Vagina (tissue), 2 donors: Measurements from ENCODE around the gene FKBP7. TPM values are rescaled to one million over a fixed set of nuclear protein-coding genes. Genes with fewer than 3 reads are reported as not detected.
A peak's percentile ranks its signal among the peaks of the same experiment; 100 is the strongest.

ENCODE experiments used
- DNase-seq, 2 donors: peaks; one replicate each; pipeline ENCODE4 v3.0.0-alpha.2; 2017; ENCODE audit errors: extremely low spot score in 2 of 2
- H3K27ac ChIP-seq: fragments of 200-600 bp; sonication (generic); one replicate; pipeline ENCODE4 v1.5.1; 2019
- H3K27me3 ChIP-seq: fragments of 200-600 bp; sonication (generic); one replicate; pipeline ENCODE4 v1.5.1; 2019
- H3K36me3 ChIP-seq, 2 donors: fragments of 200-600 bp; sonication (generic); one replicate each; pipeline ENCODE4 v1.5.1; 2017 to 2019
- H3K4me1 ChIP-seq: fragments of 200-600 bp; sonication (generic); one replicate; pipeline ENCODE4 v1.5.1; 2019
- H3K4me3 ChIP-seq, 2 donors: fragments of 200-600 bp; sonication (generic); 1 replicate in 1 of 2; 2 replicates in 1 of 2; pipeline ENCODE4 v1.5.1; 2016 to 2019
- H3K9me3 ChIP-seq: fragments of 200-600 bp; sonication (generic); one replicate; pipeline ENCODE4 v1.5.1; 2019
- CTCF ChIP-seq, 3 experiments: fragments of 450-650 bp in 2 of 3; fragments of 200-600 bp in 1 of 3; sonication (generic) in 1 of 3; IDR thresholded peaks; one replicate each; pipeline ENCODE4 v1.5.1; 2017 to 2019; ENCODE audit warnings: antibody characterized with exemption in 3 of 3, mild to moderate bottlenecking in 2 of 3, moderate library complexity in 2 of 3
- POLR2A ChIP-seq, 2 donors: fragments of 450-650 bp; IDR thresholded peaks; one replicate each; pipeline ENCODE4 v1.6.1; 2017; ENCODE audit warnings: antibody characterized with exemption in 2 of 2, mild to moderate bottlenecking in 2 of 2, moderate library complexity in 2 of 2
- POLR2AphosphoS5 ChIP-seq, 2 donors: sonication (generic); formaldehyde crosslinking; IDR thresholded peaks; one replicate each; pipeline ENCODE4 v1.9.0; 2017; ENCODE audit warnings: antibody characterized with exemption in 2 of 2, mild to moderate bottlenecking in 2 of 2, low read depth in 1 of 2; ENCODE audit not compliant: insufficient read depth in 1 of 2
- intact Hi-C: fragments of 100-400 bp; cut with DNase I; formaldehyde crosslinking; loops from one replicate; pipeline ENCODE4 v1.15.1; 2023
- total RNA-seq: library from RNA; depleted of rRNA; stranded (reverse); fragments of >200 nt; gene quantifications from one replicate; pipeline ENCODE4 v1.2.3, GENCODE V29; 2016

Gene FKBP7
- total RNA-seq, 1 donor from 2014 or later, result 30.9 TPM

- Histone ChIP-seq H3K4me1 (peaks cover 6% of the 10 kb centered on the region), H3K27ac (no peak overlapping the region), H3K4me3 (no peak overlapping the region), H3K9me3 (no peaks in the 10 kb centered on the region), H3K27me3 (no peaks in the 10 kb centered on the region), H3K36me3 (no peaks in the 10 kb centered on the region)
- no peak for DNase-seq
- intact Hi-C loops, result no loop called here
- TF ChIP-seq POLR2AphosphoS5 (IDR thresholded peaks at IDR 0.05; ENCODE audit: insufficient read depth in 1 of 2, low read depth in 1 of 2) (no peak), CTCF (IDR thresholded peaks at IDR 0.05) (no peak), POLR2A (IDR thresholded peaks at IDR 0.05) (no peak)
These were observed 59.3 kb downstream of the FKBP7 start for GRCh38 chr2:178419123-178419522.

- peaks cover 8% of the 10 kb centered on the region for H3K4me1 ChIP-seq
- H3K27me3 ChIP-seq, result no peaks in the 10 kb centered on the region
- intact Hi-C loops, result no loop called here
- no peaks in the 10 kb centered on the region for H3K9me3 ChIP-seq
- H3K36me3 ChIP-seq, result no peaks in the 10 kb centered on the region
- no peak for DNase-seq
- TF ChIP-seq POLR2AphosphoS5 (IDR thresholded peaks at IDR 0.05; ENCODE audit: insufficient read depth in 1 of 2, low read depth in 1 of 2), result no peak
- TF ChIP-seq CTCF (IDR thresholded peaks at IDR 0.05), result no peak
- TF ChIP-seq POLR2A (IDR thresholded peaks at IDR 0.05), result no peak
- H3K27ac ChIP-seq, result no peak overlapping the region
- no peak overlapping the region for H3K4me3 ChIP-seq
These were observed 60.0 kb downstream of the FKBP7 start for GRCh38 chr2:178418426-178418825.

DNA sequence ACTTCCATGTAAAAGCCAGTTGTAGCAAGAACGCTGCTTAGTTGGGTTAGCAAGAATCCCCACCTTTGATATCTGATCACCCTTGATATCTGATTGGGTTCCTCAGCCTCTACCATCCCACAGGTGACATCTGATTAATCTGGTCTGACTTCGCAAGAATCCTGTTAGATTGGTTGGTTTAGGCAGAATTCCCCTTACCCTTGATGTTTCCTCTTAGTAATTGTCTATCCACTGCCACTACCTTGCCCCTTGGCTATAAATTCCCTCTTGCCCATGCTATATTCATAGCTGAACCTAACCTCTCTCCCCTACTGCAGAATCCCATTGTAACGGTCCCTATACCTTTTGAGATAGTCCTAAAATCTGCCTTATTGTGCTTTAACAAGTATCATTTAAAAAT lies 60.5 kb downstream of the FKBP7 start:
- Histone ChIP-seq H3K9me3 (no peaks in the 10 kb centered on the region), H3K36me3 (no peaks in the 10 kb centered on the region), H3K27ac (no peak overlapping the region), H3K4me3 (no peak overlapping the region), H3K27me3 (no peaks in the 10 kb centered on the region), H3K4me1 (peaks cover 13% of the 10 kb centered on the region)
- intact Hi-C loops, result no loop called here
- DNase-seq, result no peak
- TF ChIP-seq POLR2A (IDR thresholded peaks at IDR 0.05) (no peak), POLR2AphosphoS5 (IDR thresholded peaks at IDR 0.05; ENCODE audit: insufficient read depth in 1 of 2, low read depth in 1 of 2) (no peak), CTCF (IDR thresholded peaks at IDR 0.05) (no peak)

DNA sequence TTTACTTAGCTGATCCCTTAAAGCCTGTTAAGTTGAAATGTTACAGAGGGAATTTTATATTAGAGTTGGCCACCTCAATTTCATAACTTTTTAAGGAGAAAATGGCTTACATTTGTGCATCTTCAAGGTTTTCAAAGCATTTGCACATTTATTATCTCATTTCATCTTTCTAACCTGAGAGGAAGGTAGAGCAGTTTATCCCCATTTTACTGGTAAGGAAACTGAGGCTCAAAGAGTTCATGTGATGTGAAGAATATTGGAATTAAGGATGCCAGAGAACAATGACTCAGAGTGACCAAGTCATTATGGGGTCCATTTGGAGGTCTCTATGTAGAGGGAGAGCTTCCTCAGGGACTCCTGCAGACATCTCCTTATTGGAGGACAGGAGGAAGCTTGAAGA lies 62.4 kb downstream of the FKBP7 start:
- Histone ChIP-seq H3K4me3 (no peak overlapping the region), H3K9me3 (no peaks in the 10 kb centered on the region), H3K4me1 (peaks cover 14% of the 10 kb centered on the region), H3K27ac (no peak overlapping the region), H3K27me3 (no peaks in the 10 kb centered on the region), H3K36me3 (no peaks in the 10 kb centered on the region)
- no peak for DNase-seq
- TF ChIP-seq CTCF (IDR thresholded peaks at IDR 0.05) (no peak), POLR2AphosphoS5 (IDR thresholded peaks at IDR 0.05; ENCODE audit: insufficient read depth in 1 of 2, low read depth in 1 of 2) (no peak), POLR2A (IDR thresholded peaks at IDR 0.05) (no peak)
- intact Hi-C loops, result no loop called here

GRCh38 chr2:178414266-178415247 lies 63.8 kb downstream of the FKBP7 start:
- Histone ChIP-seq H3K27me3 (no peaks in the 10 kb centered on the region), H3K27ac (peak overlapping the region; percentile 96), H3K4me3 (peak overlapping the region; percentile 68 to 70), H3K4me1 (peaks cover 14% of the 10 kb centered on the region), H3K36me3 (no peaks in the 10 kb centered on the region), H3K9me3 (no peaks in the 10 kb centered on the region)
- TF ChIP-seq CTCF (IDR thresholded peaks at IDR 0.05) (peak; percentile 77 to 88 (median 86)), POLR2A (IDR thresholded peaks at IDR 0.05) (peak in 1 of 2 donors; percentile 7), POLR2AphosphoS5 (IDR thresholded peaks at IDR 0.05; ENCODE audit: insufficient read depth in 1 of 2, low read depth in 1 of 2) (peak; percentile 43 to 86)
- intact Hi-C loops, result no loop called here
- DNase-seq, result peak in 1 of 2 donors; percentile 97
